ENCODE data around the gene ZIC2.
"Not testable (repeated sequence)": the region's sequence is repeated elsewhere in the genome, so short reads cannot be mapped to it uniquely, and the experiment has no call there.

The ZIC2 gene

DNA sequence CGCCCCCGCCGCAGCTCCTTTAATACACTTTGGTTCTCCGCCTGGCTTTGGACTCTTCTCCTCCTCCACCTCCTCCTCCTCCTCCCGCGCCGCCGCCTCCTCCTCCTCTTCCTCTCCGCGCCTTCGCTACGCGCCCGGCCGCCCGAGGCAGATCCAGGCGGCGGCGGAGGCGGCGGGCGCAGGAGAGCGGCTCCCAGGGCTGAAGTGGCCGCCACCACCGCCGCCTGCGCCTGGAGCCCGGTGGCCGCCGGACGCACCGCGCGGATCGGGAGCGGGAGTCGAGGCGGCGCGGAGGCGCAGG, at the start of gene ZIC2:
Gene ZIC2 (plus strand): TSS at position 50 of the 301 bp plus-strand sequence. CDS start 281 bp downstream, outside the sequence.
- DNase-seq = no peak

DNA sequence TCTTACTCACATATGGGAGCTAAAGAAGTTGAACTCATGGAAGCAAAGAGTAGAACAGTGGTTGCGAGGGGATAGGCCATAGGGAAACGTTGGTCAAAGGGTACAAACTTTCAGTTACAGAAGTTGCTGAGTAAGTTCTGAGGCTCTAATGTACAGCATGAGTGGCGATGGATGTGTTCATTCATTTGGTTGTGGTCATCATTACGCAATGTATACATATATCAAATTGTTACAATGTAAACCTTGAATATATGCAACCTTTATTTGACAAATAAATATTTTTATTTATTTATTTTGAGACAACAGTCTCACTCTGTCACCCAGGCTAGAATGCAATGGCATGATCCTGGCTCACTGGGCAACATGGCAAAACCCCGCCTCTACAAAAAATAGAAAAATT, 48.7 kb upstream of the ZIC2 start:
- DNase-seq = no peak

DNA sequence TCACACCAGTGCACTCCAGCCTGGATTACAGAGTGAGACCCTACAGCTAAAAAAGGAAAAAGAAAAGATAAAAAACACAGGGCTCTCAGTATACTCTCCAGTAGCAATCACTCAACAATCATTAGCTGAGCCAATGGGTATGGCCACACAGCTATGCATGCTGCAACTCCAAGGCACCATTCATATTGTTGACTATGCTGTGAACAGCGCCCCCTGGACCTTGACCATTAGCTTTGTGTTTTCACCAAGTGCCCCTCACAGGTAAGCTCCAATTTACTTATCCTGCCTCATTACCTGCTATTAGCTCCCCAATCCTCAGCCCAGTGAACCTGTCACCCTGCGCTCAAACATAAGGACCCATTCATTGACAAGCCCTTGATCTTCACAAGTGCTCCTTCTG, 45.8 kb upstream of the ZIC2 start:
- DNase-seq = no peak

DNA sequence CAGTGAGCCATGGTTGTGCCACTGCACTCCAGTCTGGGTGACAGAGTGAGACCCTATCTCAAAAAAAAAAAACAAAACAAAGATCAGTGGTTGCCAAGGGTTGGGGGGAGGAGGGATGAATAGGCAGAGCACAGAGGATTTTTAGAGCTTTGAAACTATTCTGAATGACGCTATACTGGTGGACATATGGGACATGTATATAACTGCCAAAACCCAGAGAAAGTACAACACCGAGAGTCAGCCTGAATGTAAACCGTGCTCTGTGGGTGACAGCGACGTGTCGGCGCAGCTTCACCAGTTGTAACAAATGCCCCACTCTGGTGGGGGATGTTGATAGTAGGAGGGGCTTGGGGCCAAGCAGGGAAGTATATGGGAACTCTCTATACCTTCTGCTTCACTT, 42.9 kb upstream of the ZIC2 start:
- DNase-seq = no peak

GRCh38 chr13:99941086-99941485, 40.5 kb upstream of the ZIC2 start:
- DNase-seq = no peak

DNA sequence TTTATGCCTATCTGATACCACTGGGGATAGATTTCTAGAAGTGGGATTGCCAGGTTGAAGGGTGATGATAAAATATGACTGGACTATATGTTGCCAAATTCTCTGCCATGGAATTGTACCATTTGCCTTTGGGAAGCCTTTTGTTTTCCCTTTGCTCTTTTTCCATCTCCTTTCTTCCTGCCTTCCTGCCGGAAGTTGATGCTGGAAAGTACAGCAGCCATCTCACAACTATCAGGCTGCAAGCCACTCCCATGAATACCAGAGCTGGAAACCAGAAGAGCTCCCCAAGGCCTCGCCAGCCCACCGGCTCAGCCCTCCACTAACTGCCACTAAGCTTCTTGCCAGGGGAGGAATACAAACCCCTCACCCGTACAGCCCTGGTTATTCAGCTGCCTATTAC, 39.7 kb upstream of the ZIC2 start:
- DNase-seq = no peak

DNA sequence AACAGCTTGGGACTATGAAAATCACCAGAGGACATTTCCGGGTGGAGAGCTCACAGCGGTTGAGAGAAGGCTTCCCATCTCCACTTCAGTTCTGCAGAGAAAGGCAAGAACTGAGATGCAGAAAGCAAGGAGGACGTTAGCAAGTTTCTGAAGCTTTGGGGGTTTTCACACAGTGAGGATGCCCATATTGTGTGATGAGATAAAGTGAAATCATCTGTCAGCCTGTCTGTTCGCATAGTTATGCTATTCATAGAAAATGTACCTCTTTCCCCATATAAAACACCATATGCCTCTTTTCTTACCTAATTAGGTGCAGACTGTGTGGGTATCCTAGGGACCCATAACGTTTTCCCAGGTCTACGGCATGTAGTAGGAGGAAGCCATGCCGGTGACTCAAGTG, 37.5 kb upstream of the ZIC2 start:
- DNase-seq = no peak

GRCh38 chr13:99944606-99945005, 37.0 kb upstream of the ZIC2 start:
- no peak for DNase-seq

- DNase-seq = not testable (repeated sequence)
Measured at GRCh38 chr13:99945515-99945914, 36.1 kb upstream of the ZIC2 start.

- DNase-seq = no peak
Measured at GRCh38 chr13:99947666-99948065, 33.9 kb upstream of the ZIC2 start.

- no peak for DNase-seq
Measured at GRCh38 chr13:99948411-99948810, 33.2 kb upstream of the ZIC2 start.

DNA sequence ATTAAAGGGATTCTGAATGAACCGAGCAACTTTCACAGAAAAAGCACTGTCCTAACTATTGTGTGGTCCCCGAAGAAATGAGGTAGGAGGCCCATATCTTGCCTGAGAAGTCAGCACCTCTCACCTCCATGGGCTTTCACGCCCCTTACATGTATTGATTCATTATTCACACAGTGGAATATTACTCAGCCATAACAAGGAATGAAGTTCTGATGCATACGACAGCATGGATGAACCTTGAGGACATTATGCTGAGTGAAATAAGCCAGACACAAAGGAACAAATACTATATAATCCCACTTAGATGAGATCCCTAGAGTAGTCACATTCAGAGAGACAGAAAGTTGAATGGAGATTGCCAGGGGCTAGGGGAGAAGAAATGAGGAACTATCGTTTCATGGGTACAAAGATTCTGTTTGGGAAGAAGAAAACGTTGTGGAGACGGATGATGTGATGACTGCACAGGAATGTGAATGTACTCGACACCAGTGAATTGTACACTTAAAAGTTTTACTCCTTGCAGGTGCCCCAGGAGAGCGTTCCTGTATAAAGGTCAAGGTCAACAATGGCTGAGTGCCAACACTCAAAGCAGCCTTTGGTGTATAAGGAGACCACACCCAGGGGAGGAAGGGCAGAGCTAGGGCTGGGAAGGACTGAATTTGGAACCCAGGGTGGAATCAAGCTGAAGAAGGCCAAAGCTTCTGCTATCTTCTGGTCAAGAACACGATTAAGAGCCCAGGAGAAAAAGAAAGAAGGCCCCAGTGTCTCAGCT, 32.5 kb upstream of the ZIC2 start:
- DNase-seq = no peak

DNA sequence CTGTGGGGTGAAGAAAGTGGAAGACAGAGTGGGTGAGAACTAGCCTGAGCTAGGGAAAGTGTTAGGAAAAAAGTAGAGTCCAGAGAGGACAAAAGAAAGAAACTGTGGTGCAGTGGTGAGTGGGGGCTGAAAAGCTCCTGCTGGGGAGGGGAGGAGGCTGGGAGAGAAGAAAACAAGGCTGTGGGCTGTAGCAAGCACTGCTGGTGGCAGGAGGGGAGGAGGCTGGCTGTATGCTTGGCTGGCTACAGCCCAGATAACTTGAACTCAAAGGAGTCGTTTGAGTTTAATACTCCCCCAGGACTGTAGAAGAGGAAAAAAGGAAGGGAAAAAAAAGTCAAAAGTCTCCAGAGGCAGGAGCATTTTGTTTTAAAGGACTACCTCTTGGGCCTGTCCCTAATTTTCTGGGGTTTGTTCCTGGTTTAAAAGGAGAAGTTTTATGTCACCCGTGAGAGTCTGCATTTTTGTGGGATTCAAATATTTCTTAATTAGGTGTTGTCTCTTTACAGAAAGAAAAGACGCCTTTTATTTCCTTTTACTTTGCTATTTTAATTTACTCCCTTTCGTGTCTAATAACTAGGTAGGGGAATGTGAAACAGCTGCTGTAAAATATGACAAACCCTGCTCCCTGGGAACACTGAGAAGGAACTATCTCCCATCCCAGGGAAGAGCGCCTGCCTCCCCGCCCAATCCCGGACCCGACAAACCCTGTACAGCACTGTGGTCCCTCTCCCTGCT, 31.7 kb upstream of the ZIC2 start:
- no peak for DNase-seq

DNA sequence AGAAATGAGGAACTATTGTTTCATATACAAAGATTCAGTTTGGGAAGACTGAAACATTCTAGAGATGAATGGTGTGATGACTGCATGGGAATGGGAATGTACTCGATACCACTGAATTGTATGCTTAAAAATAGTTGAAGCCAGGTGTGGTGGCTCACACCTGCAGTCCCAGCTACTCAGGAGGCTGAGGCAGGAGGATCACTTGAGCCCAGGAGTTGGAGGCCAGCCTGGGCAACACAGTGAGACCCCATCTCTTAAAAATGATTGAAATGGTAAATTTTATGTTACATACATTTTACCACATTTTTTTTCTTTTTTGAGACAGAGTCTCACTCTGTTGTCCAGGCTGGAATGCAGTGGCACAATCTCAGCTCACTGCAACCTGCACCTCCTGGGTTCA, 29.9 kb upstream of the ZIC2 start:
- not testable (repeated sequence) for DNase-seq

GRCh38 chr13:99953138-99953755, 28.3 kb upstream of the ZIC2 start:
- no peak for DNase-seq

DNA sequence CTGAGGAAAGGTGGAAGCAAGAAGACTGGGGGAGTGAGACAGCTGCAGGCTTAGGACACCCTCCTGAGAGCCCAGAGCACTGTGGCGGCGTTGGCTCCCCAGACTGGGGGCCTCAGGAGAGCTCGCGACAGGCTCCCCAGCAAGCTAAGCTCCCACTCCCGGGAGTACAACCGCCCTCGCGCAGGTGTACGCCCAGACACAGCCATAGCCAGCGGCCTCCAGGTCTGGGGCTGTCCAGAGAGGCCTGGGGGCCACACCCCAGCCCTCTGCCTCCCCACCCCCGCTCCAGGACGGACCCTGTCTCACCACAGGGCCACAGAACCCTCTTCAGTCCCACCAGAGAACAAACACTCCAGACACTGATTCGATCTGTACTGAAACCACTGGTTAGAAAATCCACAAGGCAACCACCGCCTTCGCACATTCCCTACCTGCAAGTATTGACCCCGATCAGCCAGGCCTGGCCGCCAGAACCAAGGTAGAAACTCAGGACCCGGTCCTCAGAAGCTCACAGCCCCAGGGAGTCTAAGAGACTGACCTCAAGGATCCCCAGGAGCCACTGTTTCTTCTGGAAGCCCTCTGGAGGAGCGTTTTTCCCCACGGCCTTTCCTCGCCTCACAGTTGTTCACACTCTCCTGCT, 26.4 kb upstream of the ZIC2 start:
- DNase-seq = no peak

DNA sequence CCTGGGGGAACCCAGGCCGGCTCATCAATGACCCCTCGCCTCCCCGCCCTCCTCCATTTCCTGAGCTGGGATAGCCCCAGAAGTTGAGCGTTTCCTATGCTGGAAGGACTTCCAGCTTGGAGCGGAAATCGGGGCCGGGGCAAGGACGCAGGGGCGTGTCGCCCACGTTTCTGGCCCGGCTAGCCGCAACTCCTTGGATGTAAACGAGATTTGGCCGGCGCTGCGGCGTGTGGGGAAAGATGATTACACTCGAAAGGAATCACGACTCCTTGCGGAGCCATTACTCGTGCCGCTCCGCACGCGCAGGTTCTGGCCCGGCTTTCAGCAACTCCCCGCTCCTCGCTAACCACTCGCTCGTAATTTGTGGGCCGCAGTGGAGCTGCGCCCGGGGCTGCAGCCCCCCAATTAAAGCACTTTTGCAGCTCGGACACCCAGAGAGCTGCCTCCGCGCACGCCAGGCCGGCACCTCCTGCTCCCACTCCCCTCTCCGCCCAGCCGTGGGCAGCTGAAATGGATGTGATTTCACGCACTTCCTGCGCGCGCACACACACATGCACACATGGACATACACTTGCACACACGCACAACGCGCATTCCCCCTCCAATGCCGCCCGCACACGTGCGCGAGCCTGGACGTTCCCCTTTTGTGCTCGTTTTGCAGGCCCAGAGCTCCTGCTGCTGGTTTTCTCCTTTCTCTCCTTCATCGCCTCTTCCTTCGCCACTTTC, 25.7 kb upstream of the ZIC2 start:
- no peak for DNase-seq

DNA sequence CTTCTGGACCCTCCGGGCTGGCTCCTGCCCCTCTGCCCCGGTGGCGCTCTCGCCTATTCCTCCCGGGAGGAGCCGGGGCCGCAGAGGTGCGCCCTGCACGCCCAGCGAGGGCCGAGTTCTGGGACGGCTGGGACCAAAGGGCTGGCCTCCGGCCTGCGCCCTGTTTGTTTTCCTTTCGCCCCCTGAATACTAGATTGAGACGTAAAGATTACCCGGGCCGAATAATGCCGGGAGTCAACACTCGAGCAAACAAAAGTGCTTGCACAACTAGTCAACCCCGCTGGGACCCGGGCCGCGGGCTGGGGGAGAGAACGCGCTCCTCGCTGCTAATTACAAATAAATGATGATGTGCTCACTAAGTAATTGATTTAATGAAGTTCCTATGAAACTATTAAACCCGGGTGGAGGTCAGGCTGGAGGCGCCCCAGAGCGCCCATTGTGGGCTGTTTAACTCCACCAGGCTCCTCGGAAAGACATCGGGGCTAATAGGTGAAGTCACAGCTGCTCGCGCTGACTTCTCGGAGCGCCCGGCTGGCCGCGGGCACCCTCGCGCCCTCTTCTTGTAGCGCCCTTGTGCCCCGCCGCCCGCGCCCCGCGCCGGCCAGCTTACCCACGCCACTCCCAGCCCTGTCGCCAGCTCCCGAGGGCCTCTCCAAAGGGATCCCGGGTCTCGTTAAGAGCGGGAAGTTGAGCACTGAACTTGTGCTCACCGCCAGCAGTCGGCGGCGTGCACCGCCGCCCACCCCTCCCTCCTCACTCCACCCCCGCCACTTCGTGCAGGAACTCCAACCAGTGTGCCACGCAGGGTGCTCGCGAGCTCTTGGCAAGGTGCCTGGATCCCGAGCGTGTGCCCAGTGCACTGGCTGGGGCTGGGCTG, 24.9 kb upstream of the ZIC2 start:
- DNase-seq = no peak

DNA sequence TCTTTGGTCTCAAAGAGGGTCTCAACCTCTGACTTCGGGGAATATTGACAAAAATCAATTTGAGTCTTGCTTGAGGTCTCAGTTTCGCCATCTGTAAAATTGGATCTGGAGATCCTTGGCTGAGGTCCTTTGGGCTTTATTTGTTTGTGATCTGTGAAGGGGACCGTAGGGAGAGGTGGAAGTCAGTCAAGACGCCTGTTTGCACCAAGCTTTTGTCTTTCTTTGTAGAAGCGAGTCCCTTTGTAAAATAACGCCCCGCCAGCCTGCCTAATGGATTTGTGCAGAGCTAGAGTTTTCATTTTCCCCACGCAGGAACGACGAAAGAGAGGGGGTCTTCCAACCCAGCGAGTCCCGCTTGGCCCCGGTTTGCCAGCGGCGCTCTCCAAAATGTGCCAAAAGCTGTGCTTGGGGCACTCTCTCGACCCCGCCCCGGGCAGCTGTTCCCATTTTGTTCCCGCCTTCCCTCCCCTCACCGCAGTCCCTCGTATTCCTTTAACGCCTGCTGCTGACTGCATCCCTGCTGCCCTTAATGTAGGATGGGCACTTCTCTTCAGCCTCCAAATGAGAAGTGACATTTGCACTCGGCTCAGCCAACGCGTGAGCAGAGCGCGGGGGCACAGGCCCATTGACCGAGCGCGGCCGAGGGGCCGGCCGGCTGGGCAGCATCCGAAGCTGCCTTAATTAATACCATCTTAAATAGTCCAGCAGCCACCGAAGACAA, 23.0 kb upstream of the ZIC2 start:
- no peak for DNase-seq

DNA sequence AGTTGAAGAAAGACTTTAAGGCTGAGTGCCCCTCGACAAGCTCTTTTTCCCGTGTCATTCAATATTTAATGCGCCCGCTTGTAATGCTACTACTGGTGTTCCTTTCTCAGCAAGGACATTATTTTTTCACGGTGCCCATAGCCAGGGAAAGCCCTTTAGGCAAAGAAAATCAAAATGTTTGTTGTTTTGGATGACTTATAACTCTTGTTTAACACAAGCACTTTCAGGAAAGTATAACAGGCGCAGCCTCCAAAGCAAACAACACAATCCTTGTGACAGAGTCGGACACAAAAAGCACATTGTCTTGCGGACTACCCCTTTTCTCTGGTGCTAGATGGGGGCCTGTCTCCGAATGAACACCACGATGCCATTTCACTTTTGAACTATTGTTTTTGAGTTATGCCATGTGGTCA, 22.5 kb upstream of the ZIC2 start:
- no peak for DNase-seq

GRCh38 chr13:99959540-99960230, 21.9 kb upstream of the ZIC2 start:
- no peak for DNase-seq
